Central memory CD4-positive, alpha-beta T cell (primary cell): ENCODE measurements around the gene DNAJC8.

ENCODE experiments used
- DNase-seq: peaks from one replicate; pipeline ENCODE4 v3.0.0; 2022

The DNAJC8 gene

GRCh38 chr1:28249013-28249865 lies 16.4 kb upstream of the DNAJC8 start:
- no peak for DNase-seq

- peak; percentile 77 for DNase-seq
These were observed 15.6 kb upstream of the DNAJC8 start for GRCh38 chr1:28248273-28249012.

DNA sequence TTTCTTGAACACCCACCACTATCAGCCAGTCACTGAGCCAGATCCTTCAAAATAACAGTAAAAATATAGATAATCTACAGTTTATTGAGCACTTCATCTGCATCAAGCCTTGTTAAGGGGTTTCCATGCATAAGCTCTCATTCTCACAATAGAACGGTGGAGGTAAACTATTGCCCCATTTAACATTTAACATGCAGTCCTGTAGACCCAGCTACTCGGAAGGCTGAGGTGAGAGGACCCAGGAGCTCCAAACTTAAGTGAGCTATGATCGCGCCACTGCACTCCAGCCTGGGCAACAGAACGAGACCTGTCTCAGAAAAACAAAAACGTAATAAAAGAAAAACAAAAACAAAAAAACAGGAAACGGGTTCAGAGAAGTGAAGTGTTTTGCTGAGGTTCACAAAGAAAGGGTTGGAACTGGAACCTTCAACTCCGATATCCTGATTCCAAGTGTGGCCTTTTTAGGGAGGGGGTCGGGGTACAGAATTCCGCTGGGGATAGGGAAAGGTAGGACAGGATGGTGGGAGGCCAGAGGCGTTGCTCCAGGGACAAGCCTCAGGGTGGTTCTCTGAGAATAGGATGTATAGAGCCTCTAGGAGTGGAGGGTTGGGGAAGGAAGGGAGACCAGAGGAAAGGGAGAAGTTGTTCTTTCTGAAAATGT lies 14.9 kb upstream of the DNAJC8 start:
- DNase-seq, result no peak

DNA sequence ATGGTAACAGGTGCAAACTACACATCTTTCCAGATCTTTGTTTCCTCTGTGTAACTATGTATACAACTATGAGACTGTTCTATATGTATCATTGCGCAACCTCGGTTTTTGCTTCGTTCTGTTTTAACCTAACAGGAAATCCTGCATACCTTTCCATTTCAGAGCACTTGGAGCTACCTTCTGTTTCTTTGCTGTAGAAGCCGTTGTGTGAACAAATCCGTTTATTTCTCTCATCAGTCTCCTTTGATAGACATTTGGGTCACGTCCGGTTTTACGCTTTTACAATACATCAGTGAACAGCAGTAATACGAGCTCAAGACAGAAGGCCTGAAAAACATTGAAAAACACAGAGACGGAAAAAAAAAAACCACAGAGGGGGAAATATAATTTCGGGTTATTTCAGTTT lies 13.6 kb upstream of the DNAJC8 start:
- peak; percentile 88 for DNase-seq

- DNase-seq, result no peak
These were observed 11.9 kb upstream of the DNAJC8 start for GRCh38 chr1:28244549-28245251.

DNA sequence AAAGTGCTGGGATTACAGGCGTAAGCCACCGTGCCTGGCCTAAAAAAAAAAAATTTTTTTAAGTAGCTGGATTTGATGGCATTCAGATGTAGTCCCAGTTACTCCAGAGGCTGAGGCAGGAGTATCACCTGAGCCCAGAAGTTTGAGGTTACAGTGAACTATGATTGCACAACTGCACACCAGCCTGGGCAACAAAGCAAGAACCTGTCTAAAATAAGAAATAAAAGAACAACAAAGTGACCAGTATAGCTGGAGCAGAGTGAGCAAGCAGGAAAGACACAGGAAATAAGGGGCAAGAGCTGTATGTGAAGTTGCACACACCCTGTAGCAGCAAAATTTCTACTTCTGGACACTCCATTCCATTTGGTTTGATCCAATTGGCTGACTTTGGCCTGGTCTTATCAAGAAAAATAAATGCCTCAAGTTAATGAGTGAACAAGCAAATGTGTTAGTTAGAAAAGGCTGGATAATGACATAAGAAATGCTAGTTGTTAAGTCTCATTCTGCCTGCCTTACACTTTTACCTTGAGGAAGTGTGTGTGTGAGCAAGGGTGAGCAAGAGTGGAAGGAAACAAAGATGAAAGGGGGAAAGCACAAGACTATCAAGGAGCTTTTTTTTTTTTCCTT lies 11.0 kb upstream of the DNAJC8 start:
- no peak for DNase-seq

DNA sequence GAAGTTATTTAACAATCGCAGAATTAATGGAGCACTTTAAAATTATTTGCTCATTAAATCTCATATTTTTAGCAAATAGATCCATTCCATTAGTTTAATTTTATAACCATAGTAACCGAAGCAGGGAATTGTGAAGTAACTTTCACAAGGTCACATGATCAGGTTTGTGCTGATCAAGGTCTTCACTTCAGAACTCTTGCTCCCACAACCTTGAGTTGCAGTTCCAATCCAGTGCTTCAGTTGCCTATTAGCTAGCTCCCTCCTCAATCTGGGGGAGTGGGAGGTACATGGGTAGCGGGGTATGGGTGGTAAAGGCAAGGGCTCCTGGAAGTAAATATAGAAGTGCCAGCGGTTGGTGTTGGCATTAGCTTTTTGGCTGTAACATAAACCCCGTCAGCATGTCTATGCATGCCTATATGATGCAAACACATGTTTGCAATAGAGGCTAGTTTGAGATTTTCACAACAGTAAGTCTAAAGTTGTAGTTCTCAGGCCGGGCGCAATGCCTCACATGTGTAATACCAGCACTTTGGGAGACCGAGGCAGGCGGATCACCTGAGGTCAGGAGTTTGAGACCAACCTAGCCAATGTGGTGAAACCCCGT lies 8.9 kb upstream of the DNAJC8 start:
- no peak for DNase-seq

DNA sequence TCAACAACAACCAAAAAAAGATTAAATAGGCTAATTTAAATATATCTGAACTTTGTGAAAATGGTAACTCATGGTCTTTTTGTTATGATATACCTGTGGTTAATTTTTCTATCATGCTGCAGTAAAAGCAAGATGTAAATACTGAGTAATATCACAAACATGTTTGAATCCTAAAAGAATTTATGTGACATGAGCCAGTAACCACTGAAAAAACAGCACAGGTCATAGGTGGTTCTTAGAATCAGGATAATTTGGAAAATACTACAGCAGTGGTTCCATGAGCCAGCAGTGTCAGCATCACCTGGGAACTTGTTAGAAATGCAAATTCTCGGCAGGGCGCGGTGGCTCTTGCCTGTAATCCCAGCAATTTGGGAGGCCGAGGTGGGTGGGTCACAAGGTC lies 7.2 kb upstream of the DNAJC8 start:
- no peak for DNase-seq

- no peak for DNase-seq
These were observed 6.2 kb upstream of the DNAJC8 start for GRCh38 chr1:28239004-28239403.

GRCh38 chr1:28236656-28237322 lies 4.0 kb upstream of the DNAJC8 start:
- DNase-seq, result no peak

- DNase-seq, result peak; percentile 94
These were observed 3.2 kb upstream of the DNAJC8 start, which contains the start of gene ATP5IF1 for GRCh38 chr1:28235755-28236655. TSS of gene ATP5IF1 (plus strand) at chr1:28236124. CDS start at chr1:28236184, 60 bp downstream.

DNA sequence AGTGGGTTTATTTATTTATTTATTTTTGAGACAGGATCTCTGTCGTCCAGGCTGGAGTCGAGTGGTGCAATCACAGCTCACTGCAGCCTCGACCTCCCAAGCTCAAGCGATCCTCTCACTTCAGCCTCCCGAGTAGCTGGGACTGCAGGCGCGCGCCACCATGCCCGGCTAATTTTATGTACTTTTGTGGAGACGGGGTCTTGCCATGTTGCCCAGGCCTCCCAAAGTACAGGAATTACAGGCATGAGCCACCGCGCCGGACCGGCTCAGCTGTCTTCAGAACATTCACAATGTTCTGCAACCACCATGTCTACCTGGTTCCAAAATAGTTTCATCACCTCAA lies 406 bp upstream of the DNAJC8 start:
- no peak for DNase-seq

- no peak for DNase-seq
These were observed 2.8 kb downstream of the DNAJC8 start for GRCh38 chr1:28229996-28230395.

DNA sequence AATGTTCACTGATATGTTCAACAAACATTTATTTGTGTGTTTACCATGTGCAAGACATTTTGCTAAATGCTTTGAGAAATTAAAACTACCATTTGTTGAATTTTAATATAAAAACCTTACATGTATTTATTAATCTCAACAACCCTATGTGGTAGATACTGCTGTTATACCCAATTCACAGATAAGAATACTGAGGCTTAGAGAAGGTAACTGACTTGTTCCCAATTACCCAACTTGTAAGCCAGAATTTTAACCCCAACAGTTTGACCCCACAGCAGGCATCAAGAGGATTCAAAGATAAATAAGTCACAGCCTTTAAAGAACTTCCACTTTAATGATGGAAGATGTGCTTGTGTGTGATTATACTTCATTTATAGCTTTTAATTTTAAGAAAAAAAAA lies 3.7 kb downstream of the DNAJC8 start:
- no peak for DNase-seq

DNA sequence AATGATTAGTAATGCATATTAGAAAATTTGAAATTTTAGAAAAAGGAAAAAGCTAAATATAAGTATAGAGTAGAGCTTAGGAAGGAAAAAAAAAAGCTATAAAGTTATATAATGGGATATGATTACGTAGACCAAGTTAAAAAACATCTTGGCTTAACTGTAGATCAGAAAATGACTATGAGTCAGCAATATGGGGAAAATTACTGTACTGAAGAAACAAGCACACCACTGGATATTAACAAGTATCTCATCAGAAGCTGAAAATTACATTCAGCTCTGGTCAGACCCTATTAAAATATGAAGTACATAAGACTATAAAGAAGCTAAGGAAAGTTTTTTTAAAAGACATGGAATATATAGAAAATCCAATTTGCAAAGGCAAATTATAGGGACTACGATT lies 19.5 kb downstream of the DNAJC8 start:
- DNase-seq, result no peak

- DNase-seq, result no peak
These were observed 23.1 kb downstream of the DNAJC8 start for GRCh38 chr1:28209700-28210099.

GRCh38 chr1:28208818-28209441 lies 23.9 kb downstream of the DNAJC8 start:
- DNase-seq, result peak; percentile 52

DNA sequence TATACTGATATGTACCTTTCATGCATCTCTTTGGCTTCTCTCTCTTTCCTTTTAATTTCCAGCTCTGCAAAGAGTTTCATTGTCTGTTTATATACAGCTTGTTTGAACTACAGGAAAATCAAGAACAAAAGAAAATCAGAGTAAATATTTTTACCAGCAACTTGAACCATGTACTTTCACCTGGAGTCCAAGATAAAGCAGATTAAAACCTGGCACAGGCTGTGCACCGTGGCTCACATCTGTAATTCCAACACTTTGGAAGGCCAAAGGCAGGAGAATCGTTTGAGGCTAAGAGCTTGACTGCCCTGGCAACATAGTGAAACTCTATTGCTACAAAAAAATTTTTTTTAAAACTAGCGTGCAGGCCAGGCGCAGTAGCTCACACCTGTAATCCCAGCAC lies 27.6 kb downstream of the DNAJC8 start:
- no peak for DNase-seq

GRCh38 chr1:28200234-28200873 lies 32.5 kb downstream of the DNAJC8 start:
- no peak for DNase-seq
